ENCODE measurements around the gene TEDC1. TPM values are rescaled to one million over a fixed set of nuclear protein-coding genes. Genes with fewer than 3 reads are reported as not detected.
"Not testable (repeated sequence)": the region's sequence is repeated elsewhere in the genome, so short reads cannot be mapped to it uniquely, and the experiment has no call there.

Gene TEDC1
- total RNA-seq, 2 experiments from 2014 or later: 44.1 to 47.0 TPM

DNA sequence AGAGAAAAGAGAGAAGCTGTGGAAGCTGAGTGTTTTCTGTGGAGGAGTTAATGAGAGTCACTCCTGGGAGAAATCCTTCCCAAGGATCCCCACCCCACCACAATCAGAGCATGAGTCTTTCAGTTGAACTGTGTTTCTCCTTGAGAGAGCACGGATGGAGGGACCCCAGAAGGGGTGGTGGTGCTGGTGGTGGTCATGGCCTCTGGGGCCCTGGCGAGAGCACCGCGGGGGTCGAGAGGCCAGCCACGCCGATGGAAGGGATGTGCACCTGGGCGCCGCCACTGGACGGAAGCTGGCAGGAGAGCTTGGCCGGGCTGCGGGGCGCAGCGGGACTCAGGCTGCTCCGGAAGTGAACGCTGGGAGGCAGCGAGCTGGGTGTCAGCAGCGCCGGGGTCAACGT is 55.4 kb downstream of the TEDC1 start:
- H3K4me3 Mint-ChIP-seq; H3K36me3 Mint-ChIP-seq (ENCODE audit: low read depth); H3K9me3 Mint-ChIP-seq; H3K27ac Mint-ChIP-seq; POLR2A ChIA-PET; H3K4me1 Mint-ChIP-seq; DNase-seq; CTCF ChIA-PET: not testable (repeated sequence)
- peaks cover 18% of the 10 kb centered on the region for H3K27me3 Mint-ChIP-seq

GRCh38 chr14:105547072-105547471 is 56.0 kb downstream of the TEDC1 start:
- H3K36me3 Mint-ChIP-seq (ENCODE audit: low read depth); H3K9me3 Mint-ChIP-seq; POLR2A ChIA-PET; DNase-seq; H3K4me3 Mint-ChIP-seq; H3K27ac Mint-ChIP-seq; H3K4me1 Mint-ChIP-seq; CTCF ChIA-PET: not testable (repeated sequence)
- H3K27me3 Mint-ChIP-seq: peaks cover 14% of the 10 kb centered on the region

DNA sequence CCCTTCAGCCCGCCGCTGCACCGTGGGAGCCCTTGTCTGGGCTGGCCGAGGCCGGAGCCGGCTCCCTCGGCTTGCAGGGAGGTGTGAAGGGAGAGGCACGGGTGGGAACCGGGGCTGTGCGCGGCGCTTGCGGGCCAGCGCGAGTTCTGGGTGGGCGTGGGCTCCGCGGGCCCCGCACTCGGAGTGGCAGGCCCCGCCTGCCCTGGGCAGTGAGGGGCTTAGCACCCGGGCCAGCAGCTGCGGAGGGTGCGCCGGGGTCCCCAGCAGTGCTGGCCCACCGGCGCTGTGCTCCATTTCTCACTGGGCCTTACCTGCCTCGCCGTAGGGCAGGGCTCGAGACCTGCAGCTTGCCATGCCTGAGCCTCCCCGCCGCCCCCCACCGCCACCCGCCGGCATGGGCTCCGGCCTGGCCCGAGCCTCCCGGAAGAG is 56.7 kb downstream of the TEDC1 start:
- DNase-seq: no peak
- ChIA-PET POLR2A (no interaction called here), CTCF (interaction anchor here (1.2 to 1.3 kb wide), 2 partner anchors 10 to 12 kb away, joined by 3 read pairs; no protein-coding TSS in a partner anchor)
- H3K4me1 Mint-ChIP-seq: no peaks in the 10 kb centered on the region
- H3K36me3 Mint-ChIP-seq (ENCODE audit: low read depth): no peaks in the 10 kb centered on the region
- no peaks in the 10 kb centered on the region for H3K9me3 Mint-ChIP-seq
- H3K27me3 Mint-ChIP-seq: peaks cover 14% of the 10 kb centered on the region
- no peak overlapping the region for H3K27ac Mint-ChIP-seq
- no peak overlapping the region for H3K4me3 Mint-ChIP-seq

Other genes with a start within 250 kb of the TEDC1 start
- 10 to 100 TPM; 44.2 to 45.7 TPM for gene BTBD6, start 242.7 kb upstream of the TEDC1 start, total RNA-seq
- gene BRF1, start 190.2 kb upstream of the TEDC1 start, total RNA-seq: 10 to 100 TPM; 37.4 to 40.7 TPM
- 10 to 100 TPM; 28.3 to 29.9 TPM for gene PACS2, start 176.5 kb upstream of the TEDC1 start, total RNA-seq
- gene TEX22, start 92.7 kb upstream of the TEDC1 start, total RNA-seq: 1 to 10 TPM; 2.6 to 4.4 TPM
- 100 to 1,000 TPM in 1 of 2 experiments, 10 to 100 TPM in 1; 98.5 to 103 TPM for gene MTA1, start 71.4 kb upstream of the TEDC1 start, total RNA-seq
- 1 to 10 TPM; 1.8 to 1.9 TPM for gene CRIP2, start 16.4 kb upstream of the TEDC1 start, total RNA-seq
- gene CRIP1, start 4.4 kb upstream of the TEDC1 start, total RNA-seq: 100 to 1,000 TPM; 875 to 883 TPM
- 1 to 10 TPM; 9.6 TPM for gene TMEM121, start 35.3 kb downstream of the TEDC1 start, total RNA-seq